Astrocyte of the spinal cord (primary cell): Measurements from ENCODE around the gene CCDC178.

Source experiments
- DNase-seq: peaks from one replicate; pipeline ENCODE4 v3.0.0; 2011; ENCODE audit warnings: low read depth, low spot score
- H3K4me3 ChIP-seq: 2 replicates; pipeline ENCODE4 v1.5.1; 2011; ENCODE audit warnings: low read depth, mild to moderate bottlenecking, low read length, moderate library complexity
- in situ Hi-C: cut with HindIII; loops from 2 replicates; pipeline ENCODE4 v1.10.0; 2017; ENCODE audit warnings: low sequenced_read_pairs
- TF ChIP-seq, protein P1 (sequence below): IDR thresholded peaks from 2 replicates; pipeline ENCODE4 v1.5.1; 2012; ENCODE audit warnings: low read depth, mild to moderate bottlenecking, low read length, inconsistent platforms

CCDC178 gene

DNA sequence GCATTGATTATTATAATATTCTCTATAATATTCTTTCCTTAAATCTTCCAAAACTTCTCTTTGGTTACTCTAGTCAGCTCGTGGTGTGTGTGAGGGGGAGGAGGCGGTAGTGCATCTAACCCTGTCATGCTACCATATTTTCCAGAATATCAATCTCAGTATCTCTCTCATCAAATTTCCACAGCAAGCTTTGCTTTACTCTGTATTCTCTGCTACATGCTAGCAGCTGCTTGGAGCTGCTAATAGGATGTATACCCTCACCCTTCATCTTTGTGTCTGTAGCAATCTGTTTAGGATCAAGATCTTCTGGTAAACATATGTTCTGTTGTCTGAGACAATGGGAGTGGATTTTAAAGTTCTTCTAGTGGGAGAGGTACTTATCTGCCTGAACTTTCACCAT lies 363.9 kb downstream of the CCDC178 start:
- in situ Hi-C loops: no loop called here
- no peak for DNase-seq
- no peak overlapping the region for H3K4me3 ChIP-seq
- TF ChIP-seq, protein P1, sequence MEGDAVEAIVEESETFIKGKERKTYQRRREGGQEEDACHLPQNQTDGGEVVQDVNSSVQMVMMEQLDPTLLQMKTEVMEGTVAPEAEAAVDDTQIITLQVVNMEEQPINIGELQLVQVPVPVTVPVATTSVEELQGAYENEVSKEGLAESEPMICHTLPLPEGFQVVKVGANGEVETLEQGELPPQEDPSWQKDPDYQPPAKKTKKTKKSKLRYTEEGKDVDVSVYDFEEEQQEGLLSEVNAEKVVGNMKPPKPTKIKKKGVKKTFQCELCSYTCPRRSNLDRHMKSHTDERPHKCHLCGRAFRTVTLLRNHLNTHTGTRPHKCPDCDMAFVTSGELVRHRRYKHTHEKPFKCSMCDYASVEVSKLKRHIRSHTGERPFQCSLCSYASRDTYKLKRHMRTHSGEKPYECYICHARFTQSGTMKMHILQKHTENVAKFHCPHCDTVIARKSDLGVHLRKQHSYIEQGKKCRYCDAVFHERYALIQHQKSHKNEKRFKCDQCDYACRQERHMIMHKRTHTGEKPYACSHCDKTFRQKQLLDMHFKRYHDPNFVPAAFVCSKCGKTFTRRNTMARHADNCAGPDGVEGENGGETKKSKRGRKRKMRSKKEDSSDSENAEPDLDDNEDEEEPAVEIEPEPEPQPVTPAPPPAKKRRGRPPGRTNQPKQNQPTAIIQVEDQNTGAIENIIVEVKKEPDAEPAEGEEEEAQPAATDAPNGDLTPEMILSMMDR: no peak

DNA sequence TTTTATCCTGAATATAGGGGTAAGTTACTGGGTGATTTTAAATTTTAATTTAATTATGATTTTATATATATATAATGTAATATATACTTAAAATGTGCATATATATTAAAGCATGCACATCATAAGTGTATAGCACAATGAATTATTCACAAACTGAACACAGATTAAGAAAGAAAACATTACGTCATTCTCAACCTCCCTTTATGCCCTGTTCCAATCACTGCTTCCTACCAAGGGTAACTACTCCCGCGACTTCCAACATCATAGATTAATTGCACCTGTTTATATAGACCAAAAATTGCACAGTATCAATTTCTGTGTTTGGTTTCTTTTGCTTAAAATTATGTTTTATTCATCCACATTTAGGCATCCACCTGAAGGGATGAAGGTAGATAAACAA lies 366.4 kb downstream of the CCDC178 start:
- H3K4me3 ChIP-seq: no peak overlapping the region
- DNase-seq: no peak
- in situ Hi-C loops: no loop called here
- TF ChIP-seq, protein P1: no peak

DNA sequence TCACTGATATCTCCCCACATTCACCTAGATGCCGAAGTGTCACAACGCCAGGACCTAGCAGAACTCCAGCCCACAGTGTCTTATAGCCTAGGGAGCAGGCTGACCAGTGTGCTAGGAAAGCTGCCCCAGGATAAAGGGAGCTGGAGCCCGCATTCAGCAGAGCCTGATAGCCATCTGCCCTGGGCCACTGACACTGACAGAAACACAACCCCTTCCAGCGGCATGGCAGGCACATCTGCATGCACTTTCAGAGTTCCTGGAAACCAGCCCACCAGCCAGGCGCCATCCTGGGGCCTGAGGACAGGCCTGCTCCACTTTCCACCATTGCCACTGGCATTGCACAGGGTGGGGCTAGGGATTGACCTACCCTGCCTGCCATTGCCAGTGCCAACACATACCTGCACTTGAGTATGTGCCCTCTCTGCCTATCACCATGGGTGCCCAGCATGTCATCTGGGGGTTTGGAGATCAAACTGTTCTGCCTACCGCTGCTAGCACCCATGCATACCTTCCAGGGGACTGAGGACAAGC lies 377.6 kb downstream of the CCDC178 start:
- in situ Hi-C loops: no loop called here
- H3K4me3 ChIP-seq: no peak overlapping the region
- DNase-seq: no peak
- TF ChIP-seq, protein P1: no peak

DNA sequence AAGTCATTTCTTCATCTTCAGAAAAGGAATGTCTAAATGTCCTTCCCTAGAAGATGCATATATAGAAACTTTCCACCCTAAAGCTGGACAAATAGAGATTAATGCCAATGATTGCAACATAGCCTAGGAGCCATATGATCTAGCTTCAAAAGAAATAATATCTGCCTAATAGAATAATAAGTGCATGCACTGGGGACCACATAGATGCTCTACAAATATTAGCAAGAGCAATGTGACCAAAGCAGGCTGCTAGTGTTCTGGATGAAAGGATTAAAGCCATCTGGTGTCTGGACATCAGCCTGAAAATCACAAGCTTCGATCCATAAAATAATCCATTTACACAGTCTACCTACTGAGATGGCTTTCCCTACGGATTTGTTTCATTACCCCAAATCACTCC lies 387.6 kb downstream of the CCDC178 start:
- DNase-seq: no peak
- H3K4me3 ChIP-seq: no peak overlapping the region
- TF ChIP-seq, protein P1: no peak
- in situ Hi-C loops: no loop called here

DNA sequence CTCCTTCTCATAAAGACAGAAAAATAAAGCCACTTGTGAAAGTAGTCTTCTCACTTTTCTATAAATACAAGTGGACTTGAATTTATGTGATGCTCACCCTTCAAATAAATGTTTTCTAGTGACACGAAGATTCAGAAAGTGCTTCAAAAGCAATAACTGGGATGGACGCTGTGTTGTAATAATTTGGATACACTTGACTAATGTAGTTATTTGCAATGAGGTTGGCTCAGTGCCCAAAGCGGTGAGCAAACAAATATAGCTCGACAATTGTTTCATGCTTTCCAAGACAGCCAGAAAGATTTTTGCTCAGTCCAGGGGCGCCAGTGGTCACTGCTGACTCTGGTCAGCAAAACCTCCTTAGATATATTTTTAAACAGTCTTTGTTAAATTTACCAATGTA lies 389.1 kb downstream of the CCDC178 start:
- no peak for DNase-seq
- no peak overlapping the region for H3K4me3 ChIP-seq
- in situ Hi-C loops: no loop called here
- TF ChIP-seq, protein P1: no peak

DNA sequence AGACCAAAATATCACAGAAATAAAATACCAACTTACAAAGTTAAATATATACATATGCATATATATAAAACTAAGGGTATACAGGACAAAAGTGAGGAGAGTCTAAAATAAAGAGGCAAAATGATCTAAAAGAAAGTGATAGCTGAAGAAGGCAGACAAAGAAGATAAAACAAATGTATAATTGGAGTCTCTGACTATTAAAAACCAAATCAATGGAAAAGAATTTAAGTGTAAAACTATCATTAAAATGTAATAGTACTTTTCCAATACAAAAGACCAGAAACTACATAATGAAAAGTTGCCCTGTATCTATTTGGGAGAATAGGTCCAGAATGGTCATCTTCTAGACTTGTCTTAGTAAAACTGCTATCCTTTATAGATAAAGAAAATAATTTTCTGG lies 400.3 kb downstream of the CCDC178 start:
- no peak for DNase-seq
- TF ChIP-seq, protein P1: no peak
- H3K4me3 ChIP-seq: no peak overlapping the region
- in situ Hi-C loops: no loop called here

DNA sequence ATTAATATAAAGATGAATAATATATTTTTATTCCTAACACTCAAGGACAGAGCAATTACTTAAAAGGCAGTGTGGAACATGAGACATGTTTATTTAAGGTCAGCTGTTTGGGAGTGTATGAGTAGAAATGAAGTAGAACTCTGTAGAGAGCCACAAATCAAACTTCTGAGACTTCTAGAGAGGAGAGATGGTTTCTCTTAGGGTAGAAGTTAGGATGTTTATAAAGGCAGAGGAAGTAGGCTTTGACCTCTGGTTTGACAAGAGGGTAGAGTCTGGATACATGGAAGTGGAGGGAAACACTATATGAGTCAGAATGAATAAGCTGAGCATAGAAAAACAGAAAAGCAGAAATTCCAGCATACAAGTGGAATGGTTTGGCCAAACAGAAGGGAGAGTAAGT lies 405.6 kb downstream of the CCDC178 start:
- DNase-seq: peak; percentile 85
- in situ Hi-C loops: no loop called here
- no peak overlapping the region for H3K4me3 ChIP-seq
- TF ChIP-seq, protein P1: no peak
